GM18520 (cell line): Measurements from ENCODE around the gene ANXA8.
"Not testable (repeated sequence)": the region's sequence is repeated elsewhere in the genome, so short reads cannot be mapped to it uniquely, and the experiment has no call there.

Source experiments
- ATAC-seq: cut with Tn5 transposase; IDR thresholded peaks from one replicate; pipeline ENCODE4 v1.9.1; 2021; ENCODE audit not compliant: unreplicated experiment

ANXA8 gene

GRCh38 chr10:47465216-47465917 lies 18.5 kb downstream of the ANXA8 start:
- ATAC-seq: not testable (repeated sequence)

DNA sequence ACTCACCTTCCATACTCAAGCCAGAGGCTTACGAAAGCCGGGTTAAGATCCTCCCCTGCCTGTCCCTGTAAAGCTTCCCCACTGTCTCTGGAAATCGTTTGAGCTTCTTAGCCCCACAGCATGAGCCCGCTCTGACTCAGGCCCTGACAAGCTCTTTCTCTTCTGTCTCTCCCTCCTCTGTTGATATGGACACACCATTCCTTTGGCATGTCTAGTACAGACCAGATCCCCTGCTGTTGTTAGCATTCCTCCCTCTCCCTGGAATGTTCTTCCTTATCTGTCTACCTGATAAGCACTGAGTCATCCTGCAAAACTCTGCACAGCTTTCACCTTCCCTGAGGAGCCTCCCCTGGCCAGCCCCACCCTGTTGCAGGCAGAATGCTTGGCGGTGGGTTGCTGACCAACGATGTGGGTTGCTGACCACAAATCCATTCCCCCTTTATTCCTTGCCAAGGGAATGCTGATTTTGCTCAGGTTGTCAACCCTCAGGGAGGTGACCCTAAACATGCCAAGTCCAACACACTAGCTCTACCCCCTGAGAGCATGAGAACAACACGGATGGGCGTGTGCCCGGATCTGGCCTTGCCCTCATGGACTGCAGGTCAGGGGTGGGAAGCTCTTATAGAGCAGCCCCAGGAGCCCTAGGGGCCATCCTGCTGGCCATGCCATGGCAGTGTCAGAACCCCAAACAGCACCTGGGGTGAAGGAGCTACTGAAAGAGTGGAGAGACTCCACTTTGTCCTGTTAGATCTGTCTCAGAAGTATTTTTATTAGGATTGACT lies 21.1 kb downstream of the ANXA8 start:
- ATAC-seq: not testable (repeated sequence)

- not testable (repeated sequence) for ATAC-seq
These were observed 22.6 kb downstream of the ANXA8 start for GRCh38 chr10:47461261-47461687.

DNA sequence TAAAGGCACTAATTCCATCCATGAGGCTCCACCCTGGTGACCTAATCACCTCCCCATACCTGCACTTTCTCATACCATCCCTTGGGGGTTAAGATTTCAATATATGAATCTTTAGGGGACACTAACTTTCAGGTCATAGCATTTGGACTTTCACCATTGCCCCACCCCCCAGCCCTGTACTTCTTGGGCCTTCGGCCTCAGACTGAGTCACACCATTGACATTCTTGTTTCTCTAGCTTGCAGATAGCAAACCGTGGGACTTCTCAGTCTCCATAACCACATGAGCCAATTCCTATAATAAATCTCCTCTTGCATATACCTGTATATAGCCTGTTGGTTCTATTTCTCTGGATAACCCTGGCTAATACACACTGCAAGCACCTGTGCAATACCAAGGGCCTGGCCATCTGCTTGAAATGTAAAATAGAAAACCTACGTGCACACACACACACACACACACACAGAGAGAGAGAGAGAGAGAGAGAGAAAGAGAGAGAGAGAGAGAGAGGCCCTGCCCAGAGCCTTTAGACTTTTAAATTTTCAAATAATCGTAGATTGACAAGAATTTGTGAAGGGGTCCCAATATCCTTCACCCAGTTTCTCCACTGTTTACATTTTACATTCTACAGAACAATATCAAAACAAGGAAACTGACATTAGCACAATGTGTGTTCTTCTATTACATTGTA lies 25.3 kb downstream of the ANXA8 start:
- ATAC-seq: no peak

DNA sequence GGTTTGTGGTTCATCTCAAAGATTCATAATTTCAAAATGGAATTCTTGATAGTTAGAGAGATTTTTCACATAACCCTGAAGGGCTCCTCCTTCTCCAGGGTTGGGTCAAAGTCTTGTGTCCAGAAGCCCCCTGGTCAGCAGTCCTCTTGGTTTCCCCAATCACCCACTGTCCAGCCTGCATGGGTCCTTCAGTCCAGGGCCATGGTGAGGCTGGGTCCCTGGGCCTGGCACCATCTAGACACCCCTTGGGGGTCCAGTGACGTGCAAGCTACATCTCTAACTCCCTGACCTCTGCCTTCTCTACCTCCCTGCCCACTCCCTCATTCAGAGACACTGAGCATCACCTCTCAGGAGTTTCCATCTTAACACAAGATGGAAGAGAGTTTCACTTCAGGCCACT lies 26.1 kb downstream of the ANXA8 start:
- no peak for ATAC-seq

- ATAC-seq: no peak
These were observed 26.4 kb downstream of the ANXA8 start for GRCh38 chr10:47457528-47457820.

GRCh38 chr10:47456794-47457527 lies 27.0 kb downstream of the ANXA8 start:
- ATAC-seq: no peak

DNA sequence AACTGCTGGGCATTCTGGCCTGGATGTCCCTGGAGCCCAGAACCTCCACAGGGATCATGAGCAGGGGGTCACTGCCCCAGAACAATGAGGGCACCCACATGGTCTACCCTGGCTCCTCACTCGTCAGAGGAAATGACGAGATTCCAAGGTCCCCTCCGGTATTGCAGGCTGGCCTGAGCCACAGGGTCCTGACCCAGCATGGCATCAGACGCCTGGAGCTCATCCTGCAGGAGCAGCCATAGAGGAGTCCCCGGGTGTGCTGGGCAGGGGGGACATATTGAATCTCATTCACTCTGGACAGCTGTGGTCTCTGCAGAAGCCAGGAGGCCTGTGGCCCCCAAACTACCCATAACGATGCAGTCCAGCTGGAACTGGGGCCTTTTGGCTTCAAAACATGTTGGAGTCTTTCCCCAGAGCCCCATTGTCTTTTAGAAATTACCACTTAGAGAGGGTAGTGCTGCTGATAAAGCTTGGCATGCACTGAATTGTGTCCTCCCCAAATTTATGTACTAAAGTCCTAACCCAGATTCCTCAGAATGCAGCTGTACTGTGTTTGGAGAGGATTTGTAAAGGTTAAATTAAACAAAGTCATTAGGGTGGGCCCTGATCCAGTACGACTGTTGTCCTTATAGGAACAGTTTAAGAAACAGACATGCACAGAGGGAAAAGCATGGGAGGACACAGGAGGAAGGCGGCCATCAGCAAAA lies 27.7 kb downstream of the ANXA8 start:
- no peak for ATAC-seq

DNA sequence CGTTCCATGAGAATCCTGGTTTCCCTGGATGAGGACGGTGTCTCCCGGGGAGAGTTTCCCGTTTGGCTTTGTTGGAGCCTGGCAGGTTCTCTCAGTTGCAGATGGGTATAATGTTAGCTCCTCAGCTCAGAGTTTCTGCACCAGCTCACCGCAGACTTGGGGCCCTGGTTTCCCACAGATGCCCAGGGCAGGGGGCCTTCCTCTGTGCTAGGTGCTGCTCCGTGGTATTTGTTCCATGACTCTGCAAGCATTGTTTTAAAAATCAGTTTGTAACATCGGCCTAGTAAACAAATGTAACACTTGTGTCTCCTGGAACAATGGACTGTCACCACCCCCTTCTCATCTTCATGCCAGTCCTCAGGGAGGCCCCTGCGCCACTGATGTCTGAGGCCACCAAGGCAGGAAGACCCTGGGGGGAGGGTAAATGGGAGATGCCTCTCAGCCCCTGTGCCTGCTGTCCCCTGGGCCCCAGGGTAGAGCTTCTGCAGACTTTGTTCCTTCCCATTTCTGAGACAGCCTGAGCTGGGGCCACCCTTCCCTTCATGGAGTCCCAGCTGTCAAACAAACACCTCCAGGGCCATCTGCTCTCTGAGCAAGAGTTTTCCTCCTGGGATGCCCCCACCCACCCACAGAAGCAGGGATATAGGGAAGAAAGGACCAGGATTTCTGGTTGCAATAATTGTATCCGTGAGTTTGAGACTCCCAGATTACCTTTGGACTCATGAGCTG lies 28.4 kb downstream of the ANXA8 start:
- ATAC-seq: not testable (repeated sequence)

DNA sequence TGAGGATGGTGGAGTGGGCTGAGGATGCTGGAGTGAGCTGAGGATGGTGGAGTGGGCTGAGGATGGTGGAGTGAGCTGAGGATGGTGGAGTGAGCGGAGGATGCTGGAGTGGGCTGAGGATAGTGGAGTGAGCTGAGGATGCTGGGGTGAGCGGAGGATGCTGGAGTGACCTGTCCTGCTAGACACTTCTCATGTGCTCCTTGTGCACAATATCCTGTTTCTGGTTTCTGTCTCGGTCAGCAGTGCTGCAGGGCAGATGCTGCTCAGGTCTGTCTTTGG lies 29.2 kb downstream of the ANXA8 start:
- ATAC-seq: no peak

DNA sequence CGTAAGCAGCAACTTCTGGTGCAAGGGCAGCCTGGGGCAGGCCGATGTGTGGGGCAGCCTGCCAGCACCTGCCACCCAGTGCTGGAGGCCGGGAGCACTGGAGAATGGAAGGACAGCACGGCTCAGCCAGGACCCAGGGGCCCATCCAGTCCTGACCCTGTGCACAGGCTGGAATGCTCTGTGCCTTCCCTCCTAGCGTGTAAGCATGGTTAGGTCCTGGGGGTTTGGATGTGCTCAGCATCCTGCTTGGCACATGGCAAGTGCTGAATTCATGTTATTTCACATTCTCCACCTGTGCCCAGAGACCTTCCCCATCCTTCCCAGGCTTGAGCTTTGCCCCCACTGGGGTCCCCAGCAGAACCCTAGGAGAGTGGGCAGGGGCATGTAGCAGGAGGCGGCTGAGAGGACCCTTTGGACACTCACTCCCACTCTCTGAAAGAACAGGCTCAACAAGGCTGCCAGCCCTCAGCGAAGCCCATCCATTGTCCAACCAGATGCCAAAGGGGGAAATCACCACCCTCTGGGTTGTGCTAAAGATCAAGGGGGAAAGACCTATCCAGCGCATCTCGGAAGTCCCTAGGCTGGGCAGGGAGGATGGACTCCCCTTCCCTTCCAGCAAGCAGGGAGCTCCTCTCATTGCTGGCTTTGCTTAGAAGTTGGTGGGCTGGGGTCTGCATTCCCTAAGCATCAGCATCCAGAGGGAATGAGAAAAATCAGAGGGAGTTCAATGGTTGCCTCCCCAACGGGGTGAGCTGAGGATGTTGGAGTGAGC lies 29.7 kb downstream of the ANXA8 start:
- ATAC-seq: no peak

DNA sequence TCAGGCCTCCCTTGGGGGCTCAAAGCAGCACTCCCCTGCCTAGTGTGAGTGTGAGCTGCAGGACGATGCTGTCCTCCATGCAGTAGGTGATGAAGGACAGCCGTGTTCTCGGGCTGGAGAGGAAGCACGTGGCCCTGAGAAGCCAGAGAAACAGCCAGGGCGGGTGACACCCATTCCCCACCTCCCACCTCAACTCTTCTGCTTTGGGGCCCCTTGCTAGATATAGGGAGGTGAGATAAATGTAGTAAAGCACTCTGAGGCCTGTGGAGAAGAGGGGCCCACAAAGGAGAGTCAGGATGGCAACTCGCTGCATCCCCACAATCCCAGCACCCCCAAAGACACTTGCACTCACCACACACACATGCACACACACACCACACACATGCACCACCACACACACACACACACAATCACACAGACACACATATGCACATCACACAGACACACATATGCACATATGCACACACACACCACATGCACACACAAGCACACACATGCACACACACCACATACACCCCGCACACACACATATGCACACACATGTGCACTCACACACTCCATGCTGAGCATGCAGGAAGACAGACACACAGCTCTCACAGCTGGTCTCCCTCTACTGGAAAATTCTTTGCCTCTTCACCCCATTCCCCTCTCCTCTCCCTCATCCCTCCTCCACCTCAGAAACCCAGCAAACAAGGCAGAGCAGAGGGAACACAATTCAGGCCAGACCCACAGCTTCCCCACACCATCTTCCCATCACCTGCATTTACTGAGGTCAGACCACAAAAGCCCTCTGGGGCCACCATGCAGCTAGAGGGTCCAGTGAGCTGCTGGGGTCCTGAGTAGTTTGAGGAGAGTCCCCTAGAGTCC lies 30.5 kb downstream of the ANXA8 start:
- ATAC-seq: no peak

- ATAC-seq: no peak
These were observed 31.3 kb downstream of the ANXA8 start for GRCh38 chr10:47452495-47453140.

- ATAC-seq: no peak
These were observed 31.9 kb downstream of the ANXA8 start for GRCh38 chr10:47451998-47452494.

GRCh38 chr10:47451273-47451997 lies 32.5 kb downstream of the ANXA8 start:
- ATAC-seq: no peak

GRCh38 chr10:47450442-47450841 lies 33.5 kb downstream of the ANXA8 start:
- no peak for ATAC-seq

GRCh38 chr10:47449979-47450378 lies 33.9 kb downstream of the ANXA8 start:
- no peak for ATAC-seq
